Esophagus squamous epithelium (tissue), 4 donors: ENCODE measurements around the gene FYTTD1.

Experiments
- CTCF ChIP-seq, 6 experiments: fragments of 450-650 bp in 4 of 6; fragments of 200-600 bp in 2 of 6; sonication (generic) in 2 of 6; IDR thresholded peaks; one replicate each; pipeline ENCODE4 v1.5.1; 2016 to 2019; ENCODE audit warnings: antibody characterized with exemption in 6 of 6, mild to moderate bottlenecking in 4 of 6, moderate library complexity in 4 of 6
- POLR2A ChIP-seq, 4 donors: fragments of 450-650 bp; IDR thresholded peaks; one replicate each; pipeline ENCODE4 v1.6.1; 2017; ENCODE audit warnings: antibody characterized with exemption in 4 of 4, mild to moderate bottlenecking in 4 of 4, moderate library complexity in 3 of 4

- TF ChIP-seq POLR2A (IDR thresholded peaks at IDR 0.05) (no peak), CTCF (IDR thresholded peaks at IDR 0.05) (no peak)
These were observed 425 bp upstream of the FYTTD1 start for GRCh38 chr3:197749315-197749600.
